Measurements from ENCODE around the gene CDC42BPB. TPM values are rescaled to one million over a fixed set of nuclear protein-coding genes. Genes with fewer than 3 reads are reported as not detected.

Gene CDC42BPB
- total RNA-seq, 2 donors from 2014 or later = 68.0 to 83.4 TPM

- H3K27ac ChIP-seq = peak overlapping the region in 1 of 2 donors; percentile 23
- H3K27me3 ChIP-seq = no peaks in the 10 kb centered on the region
- no peaks in the 10 kb centered on the region for H3K36me3 ChIP-seq
- peaks cover 0 to 37% of the 10 kb centered on the region in 2 donors for H3K4me1 ChIP-seq
- DNase-seq (ENCODE audit: low spot score) = no peak
- no peaks in the 10 kb centered on the region for H3K9me3 ChIP-seq
- no peak for TF ChIP-seq CTCF (IDR thresholded peaks at IDR 0.05)
- H3K4me3 ChIP-seq = no peak overlapping the region
Observed at GRCh38 chr14:103070971-103071542, 13.7 kb upstream of the CDC42BPB start.

DNA sequence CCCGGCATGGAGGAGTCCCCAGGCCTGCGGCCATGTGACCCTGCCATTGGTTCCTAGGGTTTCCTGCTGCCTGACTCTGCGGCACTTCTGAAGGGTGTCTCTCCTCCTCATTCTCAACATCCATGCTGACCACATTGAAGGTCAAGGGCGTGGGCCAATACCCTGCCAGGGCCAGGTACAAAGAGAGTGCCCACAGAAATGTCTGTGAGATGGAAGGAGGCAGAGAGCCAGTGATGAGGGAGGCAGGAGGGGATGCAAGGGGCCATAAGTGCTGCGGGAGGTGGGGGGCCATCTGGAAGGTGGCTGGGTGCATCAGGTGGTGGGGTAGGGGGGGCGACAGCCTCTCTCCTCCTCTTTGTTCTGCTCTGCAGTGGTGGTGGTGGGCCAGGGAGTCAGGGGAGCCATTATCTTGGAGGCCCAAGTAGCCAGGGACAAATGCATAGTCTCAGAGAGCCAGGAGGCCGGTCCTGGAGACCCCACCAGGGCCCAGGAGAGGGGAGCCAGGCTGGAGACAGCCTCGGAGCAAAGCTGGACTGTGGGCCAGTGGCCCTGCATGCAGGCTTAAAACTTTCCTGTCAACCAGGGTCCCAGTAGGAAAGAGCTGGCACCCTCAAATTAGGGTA, 13.0 kb upstream of the CDC42BPB start:
- Histone ChIP-seq H3K36me3 (no peaks in the 10 kb centered on the region), H3K27ac (no peak overlapping the region), H3K4me3 (no peak overlapping the region), H3K4me1 (peaks cover 0 to 37% of the 10 kb centered on the region in 2 donors), H3K27me3 (no peaks in the 10 kb centered on the region), H3K9me3 (no peaks in the 10 kb centered on the region)
- no peak for DNase-seq (ENCODE audit: low spot score)
- no peak for TF ChIP-seq CTCF (IDR thresholded peaks at IDR 0.05)

DNA sequence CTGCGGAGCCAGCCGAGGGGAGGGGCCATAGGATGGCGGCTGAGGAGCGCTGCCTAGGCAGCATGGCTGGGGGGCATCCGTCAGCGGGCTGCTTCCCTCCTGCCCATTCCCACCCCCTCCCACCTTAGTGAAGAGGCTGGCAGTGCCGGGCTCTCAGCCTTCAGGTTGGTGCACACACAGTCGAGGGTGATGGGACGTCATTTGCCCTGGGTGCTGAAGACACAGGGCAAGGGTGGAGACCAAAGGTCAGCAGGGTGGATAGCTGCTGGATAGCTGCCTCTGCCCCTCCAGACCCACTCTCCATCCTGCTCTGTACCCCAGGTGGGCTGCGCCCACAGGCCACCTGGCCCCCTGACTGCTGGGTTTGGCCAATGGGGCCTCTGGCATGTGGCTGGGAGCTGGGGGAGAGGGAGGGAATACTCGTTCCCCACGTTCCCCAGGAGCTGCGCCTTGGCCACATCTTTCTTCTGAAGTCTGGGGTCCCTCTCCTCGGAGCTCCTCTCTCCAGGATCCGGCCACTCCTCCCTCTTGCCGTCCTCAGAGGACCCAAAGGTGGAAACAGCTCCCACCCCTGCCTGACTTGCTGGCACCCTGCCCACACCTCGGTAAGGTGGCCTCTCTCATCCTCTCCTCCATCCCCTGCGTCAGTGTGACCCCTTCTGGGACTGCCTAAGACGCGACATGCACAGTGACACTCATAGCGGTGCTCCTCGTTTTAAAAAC, 11.2 kb upstream of the CDC42BPB start:
- Histone ChIP-seq H3K27me3 (no peaks in the 10 kb centered on the region), H3K4me1 (peaks cover 0 to 19% of the 10 kb centered on the region in 2 donors), H3K4me3 (no peak overlapping the region), H3K27ac (peak overlapping the region; percentile 43 to 51), H3K9me3 (no peaks in the 10 kb centered on the region), H3K36me3 (no peaks in the 10 kb centered on the region)
- no peak for TF ChIP-seq CTCF (IDR thresholded peaks at IDR 0.05)
- DNase-seq (ENCODE audit: low spot score) = no peak

GRCh38 chr14:103067231-103067954, 10.0 kb upstream of the CDC42BPB start:
- H3K4me3 ChIP-seq = no peak overlapping the region
- H3K36me3 ChIP-seq = no peaks in the 10 kb centered on the region
- peak; percentile 76 for DNase-seq (ENCODE audit: low spot score)
- no peaks in the 10 kb centered on the region for H3K27me3 ChIP-seq
- H3K27ac ChIP-seq = peak overlapping the region; percentile 43 to 51
- no peak for TF ChIP-seq CTCF (IDR thresholded peaks at IDR 0.05)
- no peaks in the 10 kb centered on the region for H3K9me3 ChIP-seq
- H3K4me1 ChIP-seq = peaks cover 0 to 17% of the 10 kb centered on the region in 2 donors

DNA sequence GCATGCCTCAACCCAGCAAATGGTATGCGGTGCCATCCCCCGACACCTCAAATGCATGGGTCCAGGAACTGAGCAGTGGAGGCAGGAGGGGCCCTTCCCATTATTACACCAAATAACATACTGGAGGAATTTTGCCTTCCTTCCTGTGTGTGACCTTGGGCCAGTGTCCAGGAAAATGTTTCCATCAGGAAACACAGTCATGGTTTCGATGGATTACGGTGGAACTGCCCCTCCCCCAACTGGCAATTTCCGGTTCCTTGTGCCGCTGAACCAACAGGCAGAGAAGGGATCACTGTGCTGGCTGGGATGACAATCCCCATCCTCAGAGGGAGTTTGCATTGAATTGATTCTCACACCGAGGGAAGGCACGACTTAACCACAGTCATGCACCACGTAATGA, 9.1 kb upstream of the CDC42BPB start:
- Histone ChIP-seq H3K9me3 (no peaks in the 10 kb centered on the region), H3K27me3 (no peaks in the 10 kb centered on the region), H3K27ac (no peak overlapping the region), H3K4me1 (peaks cover 0 to 17% of the 10 kb centered on the region in 2 donors), H3K36me3 (no peaks in the 10 kb centered on the region), H3K4me3 (no peak overlapping the region)
- no peak for DNase-seq (ENCODE audit: low spot score)
- TF ChIP-seq CTCF (IDR thresholded peaks at IDR 0.05) = no peak
